GM12891 (cell line): Measurements from ENCODE around the gene POU5F2.

ENCODE experiments used
- PAX5 ChIP-seq: IDR thresholded peaks from 2 replicates; pipeline ENCODE4 v1.6.1; 2011; ENCODE audit warnings: low read length, moderate library complexity, mild to moderate bottlenecking; ENCODE audit not compliant: insufficient read depth, severe bottlenecking
- POLR2A ChIP-seq: IDR thresholded peaks from 2 replicates; pipeline ENCODE4 v1.6.1; 2011; ENCODE audit warnings: low read depth, low read length, control low read depth
- POLR2AphosphoS5 ChIP-seq: IDR thresholded peaks from 2 replicates; pipeline ENCODE4 v1.6.1; 2011; ENCODE audit warnings: low read depth, low read length, control low read depth
- POU2F2 ChIP-seq: IDR thresholded peaks from 2 replicates; pipeline ENCODE4 v1.6.1; 2011; ENCODE audit warnings: low read depth, mild to moderate bottlenecking, control low read depth, low read length, moderate library complexity
- SPI1 ChIP-seq: IDR thresholded peaks from 2 replicates; pipeline ENCODE4 v1.6.1; 2011; ENCODE audit warnings: low read depth, low read length, control low read depth
- TAF1 ChIP-seq: IDR thresholded peaks from 2 replicates; pipeline ENCODE4 v1.6.1; 2011; ENCODE audit warnings: low read depth, low read length, control low read depth

DNA sequence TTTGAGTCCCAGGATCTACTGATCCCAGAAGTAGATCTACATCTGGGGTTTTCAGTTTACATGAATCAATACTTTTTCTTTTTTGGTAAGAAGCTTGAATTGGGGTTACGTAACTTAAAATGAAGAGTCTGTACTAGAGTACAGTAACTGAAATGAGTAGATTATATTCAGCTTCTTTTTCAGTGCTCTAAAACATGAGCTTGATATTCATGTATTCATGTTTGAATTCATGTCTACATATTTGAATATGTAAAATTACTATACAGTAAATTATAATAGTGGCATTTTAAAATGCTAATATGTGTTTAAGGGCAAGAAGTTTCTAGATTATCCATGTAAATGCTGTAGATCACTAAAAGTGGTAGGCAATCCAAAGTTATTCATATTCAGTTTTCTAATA is 14.8 kb downstream of the POU5F2 start:
- no peak for TF ChIP-seq SPI1
- TF ChIP-seq POLR2A = no peak
- TF ChIP-seq POLR2AphosphoS5 = no peak
- no peak for TF ChIP-seq TAF1
- TF ChIP-seq PAX5 = no peak
- no peak for TF ChIP-seq POU2F2
